Measurements from ENCODE around the gene GADD45B. TPM values are rescaled to one million over a fixed set of nuclear protein-coding genes. Genes with fewer than 3 reads are reported as not detected.

The GADD45B gene
- total RNA-seq, 1 experiment from 2014 or later = 56.2 TPM

DNA sequence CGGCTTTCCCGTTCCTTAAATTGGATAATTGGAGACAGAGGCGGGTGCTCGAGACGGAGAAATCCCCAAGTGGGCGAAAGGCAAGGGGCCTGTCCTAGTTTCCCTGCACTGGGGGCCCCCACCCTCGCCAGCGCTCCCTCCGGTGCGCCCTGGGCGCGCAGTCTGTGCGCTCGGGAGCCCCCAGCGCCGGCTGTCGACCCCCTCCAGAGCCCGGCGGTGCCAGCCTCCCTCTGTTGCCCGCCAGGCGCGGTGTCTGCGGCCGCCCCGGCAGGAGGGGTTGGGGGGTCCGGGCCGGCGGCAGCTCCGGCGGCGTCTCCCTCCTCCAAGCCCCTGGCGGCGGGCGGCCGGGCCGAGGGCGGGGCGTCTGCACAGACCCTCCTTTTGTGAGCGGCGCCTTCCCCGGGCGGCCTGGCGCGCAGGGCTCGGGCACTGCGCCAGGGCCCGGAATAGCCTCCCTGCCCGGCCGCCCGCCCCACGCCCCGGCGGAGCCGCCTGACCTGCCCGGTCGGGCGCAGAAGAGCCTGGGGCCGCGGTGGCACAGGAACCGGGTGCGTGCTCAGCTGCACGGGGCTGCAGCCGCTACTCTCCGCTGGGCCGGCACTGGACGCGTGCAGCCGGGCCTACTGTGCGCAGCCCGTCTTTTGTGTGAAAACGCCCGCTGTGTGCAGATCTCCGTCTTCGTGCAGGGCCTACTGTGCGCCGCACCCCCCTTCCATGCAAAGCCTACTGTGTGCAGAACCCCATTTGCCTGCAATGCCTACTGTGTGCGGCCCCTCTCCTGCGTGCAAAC lies 13.2 kb downstream of the GADD45B start:
- Histone ChIP-seq H3K27me3 (ENCODE audit: control insufficient read depth, insufficient read depth, low read length) (no peaks in the 10 kb centered on the region), H3K27ac (ENCODE audit: low read length) (peak overlapping the region; percentile 65), H3K4me1 (ENCODE audit: control insufficient read depth, insufficient read depth, low read length) (peaks cover 26% of the 10 kb centered on the region), H3K9me3 (ENCODE audit: control insufficient read depth, insufficient read depth, low read depth, low read length) (no peaks in the 10 kb centered on the region), H3K36me3 (ENCODE audit: control insufficient read depth, insufficient read depth, low read length) (no peaks in the 10 kb centered on the region), H3K4me3 (ENCODE audit: low read depth in 2 of 2, low read length in 2 of 2) (peak overlapping the region; percentile 13 to 33; a peak in 2 of 4 replicates)
- ChIA-PET CTCF (no interaction called here), POLR2A (no interaction called here)
- ATAC-seq (peak; percentile 59), DNase-seq (ENCODE audit: low read depth, low spot score) (no peak)
- in situ Hi-C loops (cut with HindIII; ENCODE audit: low pct_unique_long_range_greater_than_20kb, low sequenced_read_pairs) = no loop called here
- TF ChIP-seq POLR2AphosphoS5 (IDR thresholded peaks at IDR 0.05; ENCODE audit: low read depth, low read length) (no peak), CTCF (IDR thresholded peaks at IDR 0.05) (no peak), REST (IDR thresholded peaks at IDR 0.05; ENCODE audit: insufficient read depth in 1 of 2, low read depth in 2 of 2, low read length in 1 of 2) (no peak), TCF7L2 (IDR thresholded peaks at IDR 0.05; ENCODE audit: low read depth, low read length) (no peak), SIN3A (IDR thresholded peaks at IDR 0.05; ENCODE audit: borderline replicate concordance, insufficient read depth, low read depth, low read length) (no peak)
- no TSS peak for BruUV-seq (replicated peaks)
- intact Hi-C loops (cut with micrococcal nuclease; ENCODE audit: unreplicated experiment) = no loop called here

DNA sequence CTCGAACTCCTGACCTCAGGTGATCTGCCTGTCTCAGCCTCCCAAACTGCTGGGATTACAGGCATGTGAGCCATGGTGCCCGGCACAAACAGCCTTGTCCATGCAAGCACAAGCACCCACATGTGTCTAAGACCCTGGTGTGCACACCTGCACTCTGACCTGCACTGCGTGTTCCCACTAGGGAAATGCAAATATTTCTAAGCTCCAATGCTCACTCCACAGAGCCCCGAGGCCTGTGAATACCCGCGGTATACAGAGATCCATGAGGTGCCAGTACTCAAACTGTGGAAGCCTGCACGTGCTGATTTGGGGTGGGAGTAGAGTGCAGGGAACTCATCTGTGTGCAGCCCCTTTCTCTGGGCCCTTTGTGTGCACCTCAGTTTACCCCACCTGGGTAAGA lies 14.7 kb downstream of the GADD45B start:
- Histone ChIP-seq H3K36me3 (ENCODE audit: control insufficient read depth, insufficient read depth, low read length) (no peaks in the 10 kb centered on the region), H3K27me3 (ENCODE audit: control insufficient read depth, insufficient read depth, low read length) (no peaks in the 10 kb centered on the region), H3K9me3 (ENCODE audit: control insufficient read depth, insufficient read depth, low read depth, low read length) (no peaks in the 10 kb centered on the region), H3K27ac (ENCODE audit: low read length) (peak overlapping the region; percentile 63), H3K4me3 (ENCODE audit: low read depth in 2 of 2, low read length in 2 of 2) (no peak overlapping the region), H3K4me1 (ENCODE audit: control insufficient read depth, insufficient read depth, low read length) (peaks cover 30% of the 10 kb centered on the region)
- TF ChIP-seq POLR2AphosphoS5 (IDR thresholded peaks at IDR 0.05; ENCODE audit: low read depth, low read length) = no peak
- in situ Hi-C loops (cut with HindIII; ENCODE audit: low pct_unique_long_range_greater_than_20kb, low sequenced_read_pairs) = no loop called here
- no peak for DNase-seq (ENCODE audit: low read depth, low spot score)
- no TSS peak for BruUV-seq (replicated peaks)
- intact Hi-C loops (cut with micrococcal nuclease; ENCODE audit: unreplicated experiment) = no loop called here
- no peak for ATAC-seq
- POLR2A ChIA-PET = no interaction called here
- CTCF ChIA-PET = no interaction called here

GRCh38 chr19:2491130-2491801 lies 15.3 kb downstream of the GADD45B start:
- peak; percentile 18; the same call in 1 of the 2 replicates for ATAC-seq
- H3K9me3 ChIP-seq (ENCODE audit: control insufficient read depth, insufficient read depth, low read depth, low read length) = no peaks in the 10 kb centered on the region
- no peaks in the 10 kb centered on the region for H3K36me3 ChIP-seq (ENCODE audit: control insufficient read depth, insufficient read depth, low read length)
- peak overlapping the region; percentile 63 for H3K27ac ChIP-seq (ENCODE audit: low read length)
- POLR2A ChIA-PET = no interaction called here
- TF ChIP-seq POLR2AphosphoS5 (IDR thresholded peaks at IDR 0.05; ENCODE audit: low read depth, low read length) (no peak), TCF7L2 (IDR thresholded peaks at IDR 0.05; ENCODE audit: low read depth, low read length) (peak; percentile 59; the same call in 1 of the 2 replicates), CTCF (IDR thresholded peaks at IDR 0.05) (no peak)
- H3K4me1 ChIP-seq (ENCODE audit: control insufficient read depth, insufficient read depth, low read length) = peaks cover 36% of the 10 kb centered on the region
- DNase-seq (ENCODE audit: low read depth, low spot score) = no peak
- H3K4me3 ChIP-seq (ENCODE audit: low read depth in 2 of 2, low read length in 2 of 2) = no peak overlapping the region
- in situ Hi-C loops (cut with HindIII; ENCODE audit: low pct_unique_long_range_greater_than_20kb, low sequenced_read_pairs) (no loop called here), intact Hi-C loops (cut with micrococcal nuclease; ENCODE audit: unreplicated experiment) (no loop called here)
- CTCF ChIA-PET = no interaction called here
- no peaks in the 10 kb centered on the region for H3K27me3 ChIP-seq (ENCODE audit: control insufficient read depth, insufficient read depth, low read length)
- no TSS peak for BruUV-seq (replicated peaks)

Measured in Panc1 (cell line).